ENCODE data around the gene LIN9. TPM values are rescaled to one million over a fixed set of nuclear protein-coding genes. Genes with fewer than 3 reads are reported as not detected.
A peak's percentile ranks its signal among the peaks of the same experiment; 100 is the strongest.

LIN9 gene
- total and polyA plus RNA-seq, 5 donors, result 5.0 to 9.9 (median 7.1) TPM

GRCh38 chr1:226199971-226200370 is 109.0 kb downstream of the LIN9 start:
- no peak for ATAC-seq
- no peak overlapping the region for H3K27ac ChIP-seq (ENCODE audit: low read length)
- no peaks in the 10 kb centered on the region for H3K9me3 ChIP-seq (ENCODE audit: control insufficient read depth, low read length)
- intact Hi-C loops (cut with DNase I), result loop anchor here in 3 of 4 donors (5.0 to 10.0 kb wide), 3 partner anchors 73 to 135 kb away; partner anchors contain the start of gene H3-3A (in 1 of the 3)
- no peak overlapping the region for H3K4me3 ChIP-seq (ENCODE audit: low read length)
- DNase-seq, result no peak
- WGBS, result 61% methylated on average over 2 of the region's 2 CpGs
- no peaks in the 10 kb centered on the region for H3K4me1 ChIP-seq (ENCODE audit: control insufficient read depth, insufficient read depth, low read length)
- H3K27me3 ChIP-seq (ENCODE audit: control insufficient read depth, insufficient read depth), result no peaks in the 10 kb centered on the region

- Histone ChIP-seq H3K27ac (ENCODE audit: low read length) (no peak overlapping the region), H3K4me3 (ENCODE audit: low read length) (no peak overlapping the region), H3K4me1 (ENCODE audit: control insufficient read depth, insufficient read depth, low read length) (no peaks in the 10 kb centered on the region), H3K27me3 (ENCODE audit: control insufficient read depth, insufficient read depth) (no peaks in the 10 kb centered on the region), H3K9me3 (ENCODE audit: control insufficient read depth, low read length) (no peaks in the 10 kb centered on the region)
- WGBS, result 89% methylated on average over 1 of the region's 1 CpG
- intact Hi-C loops (cut with DNase I), result loop anchor here in 3 of 4 donors (5.0 to 10.0 kb wide), 3 partner anchors 68 to 130 kb away; partner anchors contain the start of gene H3-3A (in 1 of the 3)
- ATAC-seq (no peak), DNase-seq (no peak)
Measured at GRCh38 chr1:226195144-226195543, 113.8 kb downstream of the LIN9 start.

- 93% methylated on average over 7 of the region's 7 CpGs for WGBS
- ATAC-seq (no peak), DNase-seq (no peak)
- Histone ChIP-seq H3K9me3 (ENCODE audit: control insufficient read depth, low read length) (no peaks in the 10 kb centered on the region), H3K27me3 (ENCODE audit: control insufficient read depth, insufficient read depth) (no peaks in the 10 kb centered on the region), H3K4me1 (ENCODE audit: control insufficient read depth, insufficient read depth, low read length) (peaks cover under 1% of the 10 kb centered on the region), H3K4me3 (ENCODE audit: low read length) (peak overlapping the region; percentile 83), H3K27ac (ENCODE audit: low read length) (no peak overlapping the region)
- intact Hi-C loops (cut with DNase I), result no loop called here
Measured at GRCh38 chr1:226187380-226187779, 121.6 kb downstream of the LIN9 start.

GRCh38 chr1:226187019-226187322 is 122.0 kb downstream of the LIN9 start:
- peak overlapping the region; percentile 93 for H3K27ac ChIP-seq (ENCODE audit: low read length)
- peak overlapping the region; percentile 83 for H3K4me3 ChIP-seq (ENCODE audit: low read length)
- 8% methylated on average over 10 of the region's 10 CpGs for WGBS
- H3K9me3 ChIP-seq (ENCODE audit: control insufficient read depth, low read length), result no peaks in the 10 kb centered on the region
- intact Hi-C loops (cut with DNase I), result no loop called here
- H3K4me1 ChIP-seq (ENCODE audit: control insufficient read depth, insufficient read depth, low read length), result peaks cover 3% of the 10 kb centered on the region
- no peak for ATAC-seq
- H3K27me3 ChIP-seq (ENCODE audit: control insufficient read depth, insufficient read depth), result no peaks in the 10 kb centered on the region
- DNase-seq, result no peak

- peak within 1 kb of the TSS; percentile 93 for H3K27ac ChIP-seq (ENCODE audit: low read length)
- H3K27me3 ChIP-seq (ENCODE audit: control insufficient read depth, insufficient read depth), result no peaks in the 10 kb centered on the region
- no peaks in the 10 kb centered on the region for H3K9me3 ChIP-seq (ENCODE audit: control insufficient read depth, low read length)
- WGBS, result under 1% methylated on average over 75 of the region's 75 CpGs
- peak; percentile 97 to 98 for ATAC-seq
- DNase-seq, result peak; percentile 90 to 95 (median 94)
- peak within 1 kb of the TSS; percentile 83 for H3K4me3 ChIP-seq (ENCODE audit: low read length)
- intact Hi-C loops (cut with DNase I), result no loop called here
- peaks cover 3% of the 10 kb centered on the region for H3K4me1 ChIP-seq (ENCODE audit: control insufficient read depth, insufficient read depth, low read length)
Measured at GRCh38 chr1:226186124-226187018, 122.6 kb downstream of the LIN9 start, which contains the start of gene ACBD3. Gene ACBD3 (minus strand): TSS chr1:226186741. CDS start chr1:226186675, 66 bp downstream.

- H3K9me3 ChIP-seq (ENCODE audit: control insufficient read depth, low read length), result no peaks in the 10 kb centered on the region
- 20% methylated on average over 14 of the region's 14 CpGs for WGBS
- peak overlapping the region; percentile 83 for H3K4me3 ChIP-seq (ENCODE audit: low read length)
- DNase-seq, result no peak
- H3K27ac ChIP-seq (ENCODE audit: low read length), result peak overlapping the region; percentile 93
- peaks cover 3% of the 10 kb centered on the region for H3K4me1 ChIP-seq (ENCODE audit: control insufficient read depth, insufficient read depth, low read length)
- H3K27me3 ChIP-seq (ENCODE audit: control insufficient read depth, insufficient read depth), result no peaks in the 10 kb centered on the region
- intact Hi-C loops (cut with DNase I), result no loop called here
- no peak for ATAC-seq
Measured at GRCh38 chr1:226185141-226186036, 123.6 kb downstream of the LIN9 start.

- H3K4me1 ChIP-seq (ENCODE audit: control insufficient read depth, insufficient read depth, low read length), result peaks cover 3% of the 10 kb centered on the region
- ATAC-seq, result peak in 1 of 2 donors; percentile 52
- no peak overlapping the region for H3K4me3 ChIP-seq (ENCODE audit: low read length)
- intact Hi-C loops (cut with DNase I), result no loop called here
- H3K27ac ChIP-seq (ENCODE audit: low read length), result no peak overlapping the region
- H3K27me3 ChIP-seq (ENCODE audit: control insufficient read depth, insufficient read depth), result no peaks in the 10 kb centered on the region
- no peaks in the 10 kb centered on the region for H3K9me3 ChIP-seq (ENCODE audit: control insufficient read depth, low read length)
- WGBS, result 64% methylated on average over 14 of the region's 14 CpGs
- DNase-seq, result peak; percentile 61 to 84 (median 71)
Measured at GRCh38 chr1:226181996-226182714, 126.8 kb downstream of the LIN9 start.

Other genes starting within 250 kb of the LIN9 start
- 100 to 1,000 TPM; 304 to 344 (median 328) TPM for gene H3-3A, start 246.4 kb downstream of the LIN9 start, total RNA-seq
- 557 TPM for gene H3-3A, start 246.4 kb downstream of the LIN9 start, polyA plus RNA-seq
- 10 to 100 TPM; 24.0 to 38.4 (median 28.8) TPM for gene ACBD3, start 122.4 kb downstream of the LIN9 start, total RNA-seq
- gene ACBD3, start 122.4 kb downstream of the LIN9 start, polyA plus RNA-seq, result 9.5 TPM
- gene MIXL1, start 85.5 kb downstream of the LIN9 start, total RNA-seq, result not detected
- not detected for gene MIXL1, start 85.5 kb downstream of the LIN9 start, polyA plus RNA-seq
- 10 to 100 TPM; 50.2 to 61.6 (median 56.4) TPM for gene PARP1, start 98.9 kb upstream of the LIN9 start, total RNA-seq
- 34.2 TPM for gene PARP1, start 98.9 kb upstream of the LIN9 start, polyA plus RNA-seq
- gene STUM, start 239.6 kb upstream of the LIN9 start, total RNA-seq, result 1 to 10 TPM in 2 of 4 donors, under 1 TPM in 2; 0.47 to 1.2 (median 0.86) TPM
- 0.70 TPM for gene STUM, start 239.6 kb upstream of the LIN9 start, polyA plus RNA-seq